ENCODE data around the gene DGKB.

The DGKB gene

GRCh38 chr7:14752301-14752700 is 150.2 kb downstream of the DGKB start:
- DNase-seq: no peak

DNA sequence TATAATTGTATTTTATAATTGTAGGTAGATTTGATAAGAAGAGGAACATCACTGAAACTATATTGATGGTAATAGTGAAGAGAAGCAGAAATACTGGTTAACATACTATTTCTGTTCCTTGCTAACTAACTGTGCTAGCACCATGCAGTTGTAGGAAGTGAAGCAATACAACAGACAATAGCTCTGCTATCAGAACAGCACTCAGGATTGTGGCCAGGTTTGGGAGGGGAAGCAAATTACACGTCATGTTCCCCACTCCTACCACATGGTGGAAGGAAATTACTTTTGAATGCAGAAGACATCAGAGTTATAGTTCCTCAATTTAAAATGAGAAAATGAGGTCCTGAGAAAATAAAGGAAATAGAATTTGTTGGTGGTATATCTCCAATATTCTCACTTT is 151.1 kb downstream of the DGKB start:
- peak in 1 of 2 donors; percentile 52 for DNase-seq

DNA sequence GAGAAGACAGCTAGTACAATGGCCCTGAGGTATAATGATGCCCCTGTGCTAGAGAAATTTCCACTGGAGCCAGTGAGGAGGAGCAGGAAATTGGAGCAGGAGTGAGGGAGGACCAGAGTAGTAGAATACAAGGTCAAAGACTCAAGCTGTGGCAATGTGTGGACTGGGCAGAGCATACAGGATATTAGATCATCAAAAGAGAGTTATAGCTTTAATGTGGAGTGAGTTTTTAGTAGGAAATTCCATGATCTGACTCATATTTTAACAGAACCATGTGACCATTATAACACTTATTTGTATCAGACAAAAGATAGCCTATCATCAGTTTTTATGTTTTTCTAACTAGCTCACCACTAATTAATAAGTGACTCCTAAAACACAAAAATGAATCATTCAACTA is 154.1 kb downstream of the DGKB start:
- no peak for DNase-seq

- no peak for DNase-seq
These were observed 154.8 kb downstream of the DGKB start for GRCh38 chr7:14747701-14748100.

DNA sequence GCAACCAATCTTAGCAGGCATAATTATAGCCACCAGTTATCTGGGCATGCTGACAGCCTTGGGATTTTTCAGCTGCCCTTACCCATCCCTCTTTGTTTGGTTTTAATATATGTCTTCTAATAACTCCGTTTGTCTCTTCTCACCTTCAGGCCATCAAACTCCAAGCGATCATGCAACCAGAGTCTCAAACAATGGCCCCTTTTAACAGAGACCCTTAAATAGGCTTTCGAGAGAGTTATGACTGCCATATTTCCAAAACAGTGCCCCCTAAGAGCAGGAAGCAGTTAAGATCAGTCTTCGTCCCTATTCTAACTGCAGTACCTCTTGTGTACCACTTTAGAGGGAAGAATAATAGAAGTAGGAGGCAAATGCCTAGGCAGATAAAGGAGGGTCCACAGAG is 157.5 kb downstream of the DGKB start:
- DNase-seq: no peak

GRCh38 chr7:14740606-14741005 is 161.9 kb downstream of the DGKB start:
- DNase-seq: no peak

DNA sequence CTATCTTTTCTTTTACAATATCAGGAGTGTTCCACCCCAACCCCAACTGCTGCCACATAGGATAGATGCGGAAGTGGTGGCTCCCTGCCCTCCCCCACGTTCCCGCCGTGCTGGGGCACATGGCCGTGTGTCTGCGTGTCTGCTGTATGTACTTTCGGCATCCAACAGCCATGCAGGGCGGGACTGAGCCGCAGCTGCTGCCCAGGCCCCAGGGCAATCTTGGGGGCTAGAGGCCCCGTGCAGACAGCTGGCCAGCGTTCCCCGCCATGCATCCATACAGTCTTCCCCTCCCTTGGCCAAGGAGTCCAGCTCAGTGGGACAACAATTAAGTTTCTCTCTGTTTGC is 162.7 kb downstream of the DGKB start:
- DNase-seq: no peak

GRCh38 chr7:14739168-14739840 is 163.2 kb downstream of the DGKB start:
- DNase-seq: no peak

GRCh38 chr7:14738086-14738485 is 164.5 kb downstream of the DGKB start:
- DNase-seq: no peak

- no peak for DNase-seq
These were observed 167.7 kb downstream of the DGKB start for GRCh38 chr7:14734839-14735321.

DNA sequence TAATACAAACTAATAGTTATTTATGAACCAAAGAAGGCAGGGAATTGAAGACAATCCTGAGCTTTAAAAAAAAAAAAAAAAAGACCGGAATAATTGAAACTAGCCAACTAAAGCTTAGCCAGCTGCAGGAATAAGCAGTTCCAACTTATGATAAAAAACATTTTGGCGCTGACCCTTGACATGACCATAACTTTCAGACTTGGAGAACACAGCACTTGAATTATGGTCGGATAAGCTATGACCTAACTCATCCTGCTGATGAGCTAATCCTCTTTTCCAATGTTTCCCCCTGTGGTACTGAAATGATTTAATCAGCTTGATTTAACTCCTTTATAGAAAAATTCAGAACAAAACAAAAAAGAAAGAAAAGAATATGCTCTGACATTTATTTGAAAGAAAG is 181.8 kb downstream of the DGKB start:
- DNase-seq: no peak

DNA sequence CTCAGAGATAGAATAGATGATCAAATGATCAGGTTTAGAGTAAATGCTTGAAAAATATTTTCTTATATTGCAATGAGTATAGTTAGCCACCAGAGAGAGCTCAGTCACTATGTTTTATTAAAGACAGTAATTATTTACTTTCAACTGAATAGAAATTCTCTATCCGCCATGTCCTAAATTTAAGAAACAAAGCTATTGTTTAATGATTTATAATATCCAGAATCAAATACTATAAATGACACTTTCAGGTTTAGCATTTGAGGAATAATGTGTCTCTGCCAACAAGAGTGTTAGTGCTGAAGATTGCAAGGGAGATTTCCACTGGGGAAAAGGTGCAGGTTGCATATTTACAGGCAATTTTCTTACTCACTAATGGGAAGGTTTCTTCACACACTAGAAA is 184.7 kb downstream of the DGKB start:
- DNase-seq: no peak

- no peak for DNase-seq
These were observed 185.4 kb downstream of the DGKB start for GRCh38 chr7:14717169-14717568.

DNA sequence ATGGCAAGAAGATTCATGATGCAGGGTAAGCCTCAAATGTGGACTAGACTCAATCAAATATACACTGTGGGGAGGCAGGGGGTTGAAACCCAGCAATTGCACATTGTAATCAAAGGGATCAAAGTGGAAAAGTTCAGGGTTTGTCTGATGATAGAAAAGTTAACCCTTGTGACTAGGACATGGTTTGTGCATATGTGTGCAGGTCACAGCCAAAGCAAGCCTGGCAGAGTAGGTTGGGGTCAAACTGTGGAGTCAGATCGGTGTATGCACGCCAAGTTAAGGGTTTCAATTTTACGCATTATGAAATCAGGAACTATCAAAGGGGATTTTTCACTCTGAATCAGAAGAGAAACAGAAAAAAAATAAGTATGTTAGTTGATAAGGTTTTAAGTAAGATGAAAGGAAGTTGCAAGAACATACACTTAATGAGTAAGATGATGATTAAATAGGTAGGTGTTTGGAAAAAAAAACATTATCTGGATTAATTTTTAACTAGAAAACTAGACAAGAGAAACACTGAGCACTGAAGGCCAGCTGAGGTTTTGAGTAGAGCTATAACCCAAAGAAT is 188.3 kb downstream of the DGKB start:
- DNase-seq: no peak

- DNase-seq: no peak
These were observed 204.3 kb downstream of the DGKB start for GRCh38 chr7:14698239-14698638.

GRCh38 chr7:14697684-14698083 is 204.9 kb downstream of the DGKB start:
- no peak for DNase-seq

GRCh38 chr7:14691597-14692203 is 210.9 kb downstream of the DGKB start:
- DNase-seq: peak in 1 of 2 donors; percentile 2

DNA sequence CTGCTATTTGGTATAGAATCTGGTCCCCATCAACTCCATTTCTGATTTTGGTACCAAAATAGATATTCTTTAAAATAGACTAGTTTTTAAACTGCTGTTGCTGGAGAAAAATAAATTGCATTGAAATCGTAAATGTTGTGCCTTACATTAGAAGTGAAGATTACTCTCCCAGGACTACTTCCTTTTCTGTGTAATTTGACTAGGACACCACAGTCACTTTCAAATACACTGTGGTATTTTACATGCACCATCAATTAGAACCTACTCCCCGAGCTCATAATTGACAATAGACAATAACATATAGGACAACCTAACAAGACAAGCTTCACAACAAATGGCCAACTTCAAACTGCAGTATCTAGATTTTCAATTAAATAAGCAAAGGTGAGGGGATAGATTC is 211.5 kb downstream of the DGKB start:
- DNase-seq: no peak

- DNase-seq: no peak
These were observed 212.1 kb downstream of the DGKB start for GRCh38 chr7:14690486-14690885.

DNA sequence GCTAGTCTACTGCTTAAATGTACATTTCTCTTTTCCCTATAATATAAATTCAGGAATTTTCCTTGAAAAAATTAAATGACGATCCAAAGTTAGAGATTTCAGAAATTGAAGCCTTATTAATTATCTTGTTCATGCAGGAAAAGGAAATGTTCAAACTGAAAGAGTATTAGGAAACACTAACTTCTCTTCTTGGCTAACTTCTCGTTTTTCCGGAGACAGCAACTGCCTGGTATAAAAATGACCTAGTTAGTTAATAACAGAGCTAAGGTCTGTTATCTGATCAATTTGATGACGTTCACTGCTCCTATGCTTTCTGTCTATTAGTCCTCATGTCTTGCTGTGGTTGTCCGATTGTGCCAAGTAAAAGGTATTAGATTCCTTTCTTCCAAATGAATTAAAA is 212.5 kb downstream of the DGKB start:
- no peak for DNase-seq

DNA sequence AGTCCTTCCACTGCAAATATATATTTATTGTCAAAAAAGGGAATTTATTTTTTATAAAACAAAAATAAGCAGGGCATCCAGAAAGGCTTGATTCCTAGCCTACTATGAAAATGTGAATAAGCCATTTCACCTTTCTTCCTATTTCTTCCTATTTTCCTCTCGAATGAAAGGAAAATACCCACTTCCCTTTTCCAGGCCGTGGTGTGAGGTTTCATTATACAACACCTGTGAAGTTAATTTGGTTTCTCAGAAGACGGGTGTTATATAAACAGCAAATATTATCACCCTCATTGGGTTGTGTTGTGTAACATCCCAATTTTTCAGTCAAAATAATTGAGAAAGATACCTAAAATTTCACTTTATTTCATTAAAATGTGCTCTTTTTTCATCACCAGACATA is 214.3 kb downstream of the DGKB start:
- DNase-seq: no peak

GRCh38 chr7:14687777-14688176 is 214.8 kb downstream of the DGKB start:
- DNase-seq: no peak

GRCh38 chr7:14687241-14687640 is 215.3 kb downstream of the DGKB start:
- DNase-seq: no peak

DNA sequence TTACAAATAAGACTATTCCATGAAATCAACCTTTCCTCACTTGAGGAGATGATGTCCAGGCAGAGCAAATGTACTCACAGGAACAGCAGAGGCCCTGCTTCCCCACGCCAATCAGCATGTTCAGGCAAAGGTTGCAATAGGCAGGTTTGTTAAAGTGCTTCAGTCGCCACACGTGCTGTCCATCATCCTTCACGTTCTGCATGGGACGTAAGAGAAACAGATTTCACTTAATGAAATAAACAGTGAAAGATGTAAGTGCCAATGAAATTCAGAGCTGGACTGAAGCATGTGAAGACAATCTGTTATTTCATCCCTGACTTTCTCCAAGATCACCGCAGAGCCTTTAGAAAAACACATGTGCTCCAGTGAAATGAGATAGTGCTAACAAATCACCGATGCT is 217.4 kb downstream of the DGKB start:
- DNase-seq: no peak
